ENCODE results near the gene CFAP97D2. TPM values are rescaled to one million over a fixed set of nuclear protein-coding genes. Genes with fewer than 3 reads are reported as not detected.
A peak's percentile ranks its signal among the peaks of the same experiment; 100 is the strongest.
"Not testable (repeated sequence)": the region's sequence is repeated elsewhere in the genome, so short reads cannot be mapped to it uniquely, and the experiment has no call there.

Gene CFAP97D2
- total RNA-seq (ENCODE audit: insufficient read depth, low replicate concordance): 7.5 TPM

GRCh38 chr13:114179087-114179658 is at the start of gene CFAP97D2:
Gene CFAP97D2, plus strand, starts transcription at chr13:114179257. Its CDS starts 74 bp downstream, at chr13:114179331.
- no peak for DNase-seq (ENCODE audit: low spot score)

GRCh38 chr13:114129649-114130062 is 49.4 kb upstream of the CFAP97D2 start:
- no peak for DNase-seq (ENCODE audit: low spot score)

- DNase-seq (ENCODE audit: low spot score): peak; percentile 73
Observed at GRCh38 chr13:114130131-114130836, 48.8 kb upstream of the CFAP97D2 start.

GRCh38 chr13:114130837-114131582 is 48.0 kb upstream of the CFAP97D2 start:
- peak; percentile 82 for DNase-seq (ENCODE audit: low spot score)

GRCh38 chr13:114131583-114132418 is 47.3 kb upstream of the CFAP97D2 start:
- DNase-seq (ENCODE audit: low spot score): peak; percentile 50

GRCh38 chr13:114132419-114133121 is 46.5 kb upstream of the CFAP97D2 start, which contains the start of gene RASA3:
Gene RASA3, minus strand, starts transcription at chr13:114132623. Its CDS starts 134 bp downstream, at chr13:114132489.
- DNase-seq (ENCODE audit: low spot score): peak; percentile 90

- not testable (repeated sequence) for DNase-seq (ENCODE audit: low spot score)
Observed at GRCh38 chr13:114133126-114133525, 45.9 kb upstream of the CFAP97D2 start.

GRCh38 chr13:114133552-114133951 is 45.5 kb upstream of the CFAP97D2 start:
- DNase-seq (ENCODE audit: low spot score): not testable (repeated sequence)

- no peak for DNase-seq (ENCODE audit: low spot score)
Observed at GRCh38 chr13:114134111-114134943, 44.7 kb upstream of the CFAP97D2 start.

- DNase-seq (ENCODE audit: low spot score): no peak
Observed at GRCh38 chr13:114134944-114135610, 44.0 kb upstream of the CFAP97D2 start.

GRCh38 chr13:114135731-114136171 is 43.3 kb upstream of the CFAP97D2 start:
- DNase-seq (ENCODE audit: low spot score): no peak

GRCh38 chr13:114136576-114136975 is 42.5 kb upstream of the CFAP97D2 start:
- DNase-seq (ENCODE audit: low spot score): no peak

- no peak for DNase-seq (ENCODE audit: low spot score)
Observed at GRCh38 chr13:114140131-114140905, 38.7 kb upstream of the CFAP97D2 start.

- DNase-seq (ENCODE audit: low spot score): no peak
Observed at GRCh38 chr13:114140906-114141250, 38.2 kb upstream of the CFAP97D2 start.

GRCh38 chr13:114141261-114141996 is 37.6 kb upstream of the CFAP97D2 start:
- DNase-seq (ENCODE audit: low spot score): no peak

GRCh38 chr13:114142137-114142550 is 36.9 kb upstream of the CFAP97D2 start:
- DNase-seq (ENCODE audit: low spot score): no peak

GRCh38 chr13:114142640-114143490 is 36.2 kb upstream of the CFAP97D2 start:
- DNase-seq (ENCODE audit: low spot score): no peak
